Measurements from ENCODE around the gene SERTAD1.

SERTAD1 gene, protein sequence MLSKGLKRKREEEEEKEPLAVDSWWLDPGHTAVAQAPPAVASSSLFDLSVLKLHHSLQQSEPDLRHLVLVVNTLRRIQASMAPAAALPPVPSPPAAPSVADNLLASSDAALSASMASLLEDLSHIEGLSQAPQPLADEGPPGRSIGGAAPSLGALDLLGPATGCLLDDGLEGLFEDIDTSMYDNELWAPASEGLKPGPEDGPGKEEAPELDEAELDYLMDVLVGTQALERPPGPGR

GRCh38 chr19:40425450-40426287 lies at the start of gene SERTAD1:
Gene SERTAD1, minus strand, starts transcription at chr19:40425992. Its CDS starts 2,446 bp downstream, at chr19:40423546.
- Histone ChIP-seq H3K27me3 (no peaks in the 10 kb centered on the region), H3K4me2 (peak within 1 kb of the TSS; percentile 82 to 99 (median 96)), H3K27ac (peak within 1 kb of the TSS; percentile 83 to 98 (median 92)), H3K4me3 (peak within 1 kb of the TSS; percentile 69 to 95 (median 84)), H3K9ac (peak within 1 kb of the TSS; percentile 82 to 97 (median 92)), H3K36me3 (peaks cover 11 to 21% (median 18%) of the 10 kb centered on the region in 11 experiments), H3K9me3 (replicated peaks in 1 of 11) (no peaks in the 10 kb centered on the region), H4K20me1 (peaks cover 0 to 43% (median 14%) of the 10 kb centered on the region in 11 experiments; a peak in 13 of 22 replicates), H3K4me1 (peaks cover 34 to 56% (median 46%) of the 10 kb centered on the region in 10 experiments)
- TF ChIP-seq Cebpa-rat (IDR thresholded peaks at IDR 0.05): no peak

GRCh38 chr19:40474737-40475136 lies 48.9 kb upstream of the SERTAD1 start:
- H3K4me3 ChIP-seq: no peak overlapping the region
- TF ChIP-seq Cebpa-rat (IDR thresholded peaks at IDR 0.05): no peak
- H3K9ac ChIP-seq: no peak overlapping the region
- H3K4me1 ChIP-seq: no peaks in the 10 kb centered on the region
- no peak overlapping the region for H3K4me2 ChIP-seq
- H4K20me1 ChIP-seq: no peaks in the 10 kb centered on the region
- H3K36me3 ChIP-seq: no peaks in the 10 kb centered on the region
- H3K27me3 ChIP-seq: no peaks in the 10 kb centered on the region
- H3K27ac ChIP-seq: no peak overlapping the region
- H3K9me3 ChIP-seq (replicated peaks in 1 of 11): no peaks in the 10 kb centered on the region

- Histone ChIP-seq H3K4me1 (peaks cover 0 to 13% (median 2%) of the 10 kb centered on the region in 10 experiments; a peak in 8 of 20 replicates), H4K20me1 (no peaks in the 10 kb centered on the region), H3K4me2 (no peak overlapping the region), H3K9me3 (replicated peaks in 1 of 11) (no peaks in the 10 kb centered on the region), H3K27me3 (peaks cover 0 to under 1% (median 0%) of the 10 kb centered on the region in 11 experiments; a peak in 1 of 22 replicates), H3K36me3 (no peaks in the 10 kb centered on the region), H3K9ac (no peak overlapping the region), H3K4me3 (no peak overlapping the region), H3K27ac (no peak overlapping the region)
- TF ChIP-seq Cebpa-rat (IDR thresholded peaks at IDR 0.05): no peak
Observed at GRCh38 chr19:40472516-40472915, 46.7 kb upstream of the SERTAD1 start.

- peaks cover 6 to 20% (median 9%) of the 10 kb centered on the region in 10 experiments for H3K4me1 ChIP-seq
- no peaks in the 10 kb centered on the region for H3K9me3 ChIP-seq (replicated peaks in 1 of 11)
- H3K27ac ChIP-seq: no peak overlapping the region
- no peak for TF ChIP-seq Cebpa-rat (IDR thresholded peaks at IDR 0.05)
- no peak overlapping the region for H3K4me3 ChIP-seq
- H3K9ac ChIP-seq: no peak overlapping the region
- H3K36me3 ChIP-seq: no peaks in the 10 kb centered on the region
- peaks cover 0 to 13% (median 6%) of the 10 kb centered on the region in 11 experiments; a peak in 8 of 22 replicates for H3K27me3 ChIP-seq
- no peak overlapping the region for H3K4me2 ChIP-seq
- H4K20me1 ChIP-seq: no peaks in the 10 kb centered on the region
Observed at GRCh38 chr19:40471111-40471510, 45.3 kb upstream of the SERTAD1 start.

DNA sequence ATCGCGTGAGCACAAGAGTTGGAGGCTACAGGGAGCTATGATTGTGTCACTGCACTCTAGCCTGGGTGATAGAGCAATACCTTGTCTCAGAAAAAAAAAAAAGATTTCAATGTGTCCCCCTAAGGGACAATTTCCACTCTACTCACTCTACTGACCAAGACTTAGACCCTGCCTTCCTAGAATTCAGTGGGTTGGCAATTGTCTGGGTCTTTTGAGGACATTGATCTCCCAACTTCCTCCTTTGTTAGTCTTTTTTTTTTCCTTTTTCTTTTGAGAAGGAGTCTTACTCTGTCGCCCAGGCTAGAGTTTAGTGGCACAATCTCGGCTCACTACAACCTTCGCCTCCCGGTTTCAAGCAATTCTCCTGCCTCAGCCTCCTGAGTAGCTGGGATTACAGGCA lies 43.2 kb upstream of the SERTAD1 start:
- Histone ChIP-seq H4K20me1 (peaks cover 0 to 2% (median 0%) of the 10 kb centered on the region in 11 experiments; a peak in 2 of 22 replicates), H3K4me3 (no peak overlapping the region), H3K27me3 (peaks cover 0 to 13% (median 6%) of the 10 kb centered on the region in 11 experiments; a peak in 8 of 22 replicates), H3K4me2 (peak overlapping the region in 3 of 11 experiments; percentile 12 to 58 (median 48); a peak in 5 of 22 replicates), H3K9me3 (replicated peaks in 1 of 11) (no peaks in the 10 kb centered on the region), H3K27ac (no peak overlapping the region; a peak in 2 of 22 replicates), H3K9ac (peak overlapping the region in 1 of 11 experiments; percentile 13; a peak in 1 of 22 replicates), H3K36me3 (no peaks in the 10 kb centered on the region), H3K4me1 (peaks cover 20 to 30% (median 23%) of the 10 kb centered on the region in 10 experiments)
- TF ChIP-seq Cebpa-rat (IDR thresholded peaks at IDR 0.05): no peak

GRCh38 chr19:40466985-40467734 lies 41.4 kb upstream of the SERTAD1 start, which contains the start of gene SPTBN4:
Gene SPTBN4, plus strand, starts transcription at chr19:40467001. Its CDS starts 5,621 bp downstream, at chr19:40472622.
- Histone ChIP-seq H3K4me3 (peak within 1 kb of the TSS; percentile 42 to 83 (median 69)), H3K36me3 (no peaks in the 10 kb centered on the region), H3K27me3 (peaks cover 0 to 13% (median 6%) of the 10 kb centered on the region in 11 experiments; a peak in 8 of 22 replicates), H3K27ac (no peak within 1 kb of the TSS), H3K9ac (peak within 1 kb of the TSS in 10 of 11 experiments; percentile 29 to 60 (median 48); a peak in 14 of 22 replicates), H3K9me3 (replicated peaks in 1 of 11) (no peaks in the 10 kb centered on the region), H3K4me1 (peaks cover 28 to 47% (median 38%) of the 10 kb centered on the region in 10 experiments), H3K4me2 (peak within 1 kb of the TSS; percentile 77 to 92 (median 85)), H4K20me1 (peaks cover 0 to 17% (median 0%) of the 10 kb centered on the region in 11 experiments; a peak in 2 of 22 replicates)
- no peak for TF ChIP-seq Cebpa-rat (IDR thresholded peaks at IDR 0.05)

- Histone ChIP-seq H3K27me3 (peaks cover 0 to 13% (median 6%) of the 10 kb centered on the region in 11 experiments; a peak in 8 of 22 replicates), H3K4me3 (peak overlapping the region; percentile 42 to 83 (median 69)), H3K27ac (no peak overlapping the region), H3K9ac (peak overlapping the region in 10 of 11 experiments; percentile 29 to 60 (median 48); a peak in 14 of 22 replicates), H4K20me1 (peaks cover 0 to 24% (median 0%) of the 10 kb centered on the region in 11 experiments; a peak in 5 of 22 replicates), H3K9me3 (replicated peaks in 1 of 11) (no peaks in the 10 kb centered on the region), H3K4me1 (peaks cover 35 to 55% (median 45%) of the 10 kb centered on the region in 10 experiments), H3K4me2 (peak overlapping the region; percentile 77 to 92 (median 85)), H3K36me3 (no peaks in the 10 kb centered on the region)
- no peak for TF ChIP-seq Cebpa-rat (IDR thresholded peaks at IDR 0.05)
Observed at GRCh38 chr19:40466219-40466984, 40.6 kb upstream of the SERTAD1 start.
